HG02884 (cell line): Measurements from ENCODE around the gene PRKCE.
A peak's percentile ranks its signal among the peaks of the same experiment; 100 is the strongest.

Experiments used
- ATAC-seq: cut with Tn5 transposase; IDR thresholded peaks from one replicate; pipeline ENCODE4 v1.9.1; 2021; ENCODE audit warnings: mild to moderate bottlenecking, moderate library complexity; ENCODE audit not compliant: unreplicated experiment

The PRKCE gene

GRCh38 chr2:45951025-45951727, 299.7 kb downstream of the PRKCE start:
- no peak for ATAC-seq

GRCh38 chr2:45952591-45952990, 301.1 kb downstream of the PRKCE start:
- no peak for ATAC-seq

- no peak for ATAC-seq
These were observed 302.0 kb downstream of the PRKCE start for GRCh38 chr2:45953376-45954027.

GRCh38 chr2:45954233-45954850, 302.9 kb downstream of the PRKCE start:
- no peak for ATAC-seq

GRCh38 chr2:45957533-45958227, 306.2 kb downstream of the PRKCE start:
- no peak for ATAC-seq

- no peak for ATAC-seq
These were observed 308.8 kb downstream of the PRKCE start for GRCh38 chr2:45960057-45960863.

GRCh38 chr2:45962177-45962921, 310.9 kb downstream of the PRKCE start:
- ATAC-seq: no peak

- no peak for ATAC-seq
These were observed 312.3 kb downstream of the PRKCE start for GRCh38 chr2:45963816-45964215.

GRCh38 chr2:45964223-45964841, 312.9 kb downstream of the PRKCE start:
- no peak for ATAC-seq

- ATAC-seq: no peak
These were observed 313.4 kb downstream of the PRKCE start for GRCh38 chr2:45964906-45965305.

GRCh38 chr2:45965871-45966498, 314.5 kb downstream of the PRKCE start:
- no peak for ATAC-seq

GRCh38 chr2:45968946-45969584, 317.6 kb downstream of the PRKCE start:
- ATAC-seq: no peak

- no peak for ATAC-seq
These were observed 322.0 kb downstream of the PRKCE start for GRCh38 chr2:45973426-45973825.

- ATAC-seq: peak; percentile 83
These were observed 322.6 kb downstream of the PRKCE start for GRCh38 chr2:45974056-45974455.

- ATAC-seq: peak; percentile 73
These were observed 323.4 kb downstream of the PRKCE start for GRCh38 chr2:45974762-45975408.

GRCh38 chr2:45975752-45976517, 324.5 kb downstream of the PRKCE start:
- no peak for ATAC-seq

- ATAC-seq: no peak
These were observed 326.9 kb downstream of the PRKCE start for GRCh38 chr2:45978302-45978859.
